HG03060 (cell line): ENCODE data around the gene OSBPL6.
"Not testable (repeated sequence)": the region's sequence is repeated elsewhere in the genome, so short reads cannot be mapped to it uniquely, and the experiment has no call there.

Experiments used
- ATAC-seq: cut with Tn5 transposase; IDR thresholded peaks from one replicate; pipeline ENCODE4 v1.9.1; 2021; ENCODE audit warnings: low read depth, moderate number of reproducible peaks; ENCODE audit not compliant: unreplicated experiment

The OSBPL6 gene

DNA sequence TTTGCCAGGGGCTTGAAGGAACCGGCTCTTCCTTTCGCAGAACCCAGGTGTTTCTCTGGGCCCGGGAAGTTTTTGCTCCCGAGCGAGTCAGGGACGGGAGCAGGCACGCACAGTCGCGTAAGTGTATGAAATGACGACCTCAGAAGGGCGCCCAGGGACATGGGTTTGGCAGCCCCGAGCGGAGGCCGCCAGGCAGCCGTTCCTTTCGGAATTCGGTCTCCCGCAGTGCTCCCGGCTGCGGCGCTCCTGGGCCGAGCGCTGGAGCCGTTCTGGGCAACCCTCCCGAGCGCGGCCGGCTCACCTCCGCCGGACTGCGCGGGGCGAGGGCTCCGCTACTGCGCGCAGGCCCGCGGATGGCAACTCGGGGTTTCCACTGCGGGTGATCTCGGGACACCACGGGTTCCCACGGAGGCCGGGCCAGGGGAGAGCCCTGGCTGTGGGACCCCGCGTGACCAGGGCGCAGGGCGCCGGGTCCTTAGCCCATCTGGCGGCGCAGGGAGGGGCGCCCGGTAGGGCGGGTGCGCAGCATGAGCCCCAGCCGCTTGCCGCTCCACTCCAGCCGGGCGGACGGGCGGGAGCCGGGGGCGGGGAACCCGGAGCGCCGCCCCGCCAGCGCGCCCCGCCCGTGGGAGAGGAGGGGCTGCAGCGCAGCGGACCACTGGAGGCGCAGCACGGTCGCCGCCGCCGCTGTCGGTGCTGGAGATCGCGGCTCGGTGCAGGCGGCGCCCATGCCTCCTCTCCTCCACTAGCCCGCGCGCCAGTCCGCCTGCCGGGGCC lies at the start of gene OSBPL6:
TSS of gene OSBPL6 (plus strand) at position 690 of the 777 bp plus-strand sequence. CDS start 111,673 bp downstream, outside the sequence.
- peak; percentile 31 for ATAC-seq

DNA sequence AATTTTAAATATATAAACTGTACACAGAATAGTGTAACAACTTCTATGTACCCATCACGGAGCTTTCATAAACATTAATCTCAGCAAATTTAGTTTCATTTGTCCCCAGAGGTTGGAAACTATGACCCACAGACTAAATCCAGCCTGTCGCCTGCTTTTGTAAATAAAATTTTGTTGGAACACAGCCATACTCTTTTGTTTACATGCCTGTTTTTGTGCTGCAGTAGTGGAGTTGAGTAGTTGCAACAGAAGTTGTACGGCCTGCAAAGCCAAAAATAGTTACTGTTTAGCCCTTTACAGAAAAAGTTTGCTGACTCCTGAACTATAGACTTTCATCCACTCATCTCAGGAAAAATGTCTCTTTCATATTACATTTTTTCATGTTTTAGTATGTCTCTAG lies 42.3 kb upstream of the OSBPL6 start:
- no peak for ATAC-seq

DNA sequence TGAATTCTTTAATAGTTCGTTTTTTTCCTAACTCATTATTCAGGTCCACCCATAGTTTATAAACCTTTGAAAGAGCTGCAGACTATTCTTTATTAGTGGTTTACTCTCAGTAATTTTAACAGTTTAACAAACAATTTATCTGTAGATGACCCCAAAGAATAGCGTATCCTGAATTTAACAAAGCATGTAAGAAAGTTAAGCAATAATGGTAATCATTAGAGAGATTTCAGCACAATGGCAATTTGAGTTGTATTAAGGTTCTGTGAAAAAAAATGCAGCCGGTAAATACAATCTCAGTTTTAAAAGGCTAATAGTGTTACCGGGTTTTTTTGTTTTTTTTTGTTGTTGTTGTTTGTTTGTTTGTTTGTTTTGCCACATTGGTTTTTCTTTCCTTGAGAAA lies 41.8 kb upstream of the OSBPL6 start:
- no peak for ATAC-seq

DNA sequence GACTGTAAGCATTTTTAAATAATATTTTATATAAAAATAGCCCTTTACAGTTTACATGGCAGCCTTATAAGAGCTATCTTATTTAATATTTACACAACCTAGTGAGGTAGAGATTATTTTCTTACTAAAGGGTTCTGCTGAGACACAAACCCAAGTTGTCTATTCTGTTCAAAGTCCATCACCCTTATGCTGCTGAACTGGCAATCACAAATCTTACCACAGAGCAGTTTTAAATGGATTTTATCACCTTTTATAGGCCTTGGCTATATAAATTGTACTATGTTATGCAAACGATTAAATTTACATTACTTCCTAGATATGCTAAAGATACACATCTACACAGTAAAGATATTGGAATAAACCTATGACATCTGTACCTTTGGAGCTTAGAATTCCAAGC lies 41.3 kb upstream of the OSBPL6 start:
- ATAC-seq, result no peak

DNA sequence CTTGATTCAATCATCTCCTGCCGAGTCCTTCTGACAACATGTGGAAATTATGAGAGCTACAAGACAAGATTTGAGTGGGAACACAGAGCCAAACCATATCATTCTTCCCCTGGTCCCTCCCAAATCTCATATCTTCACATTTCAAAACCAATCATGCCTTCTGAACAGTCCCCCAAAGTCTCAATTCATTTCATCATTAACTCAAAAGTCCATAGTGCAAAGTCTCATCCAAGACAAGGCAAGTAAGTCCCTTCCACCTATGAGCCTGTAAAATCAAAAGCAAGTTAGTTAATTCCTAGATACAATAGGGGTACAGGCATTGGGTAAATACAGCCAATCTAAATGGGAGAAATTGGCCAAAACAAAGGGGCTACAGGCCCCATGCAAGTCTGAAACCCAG lies 40.4 kb upstream of the OSBPL6 start:
- not testable (repeated sequence) for ATAC-seq

DNA sequence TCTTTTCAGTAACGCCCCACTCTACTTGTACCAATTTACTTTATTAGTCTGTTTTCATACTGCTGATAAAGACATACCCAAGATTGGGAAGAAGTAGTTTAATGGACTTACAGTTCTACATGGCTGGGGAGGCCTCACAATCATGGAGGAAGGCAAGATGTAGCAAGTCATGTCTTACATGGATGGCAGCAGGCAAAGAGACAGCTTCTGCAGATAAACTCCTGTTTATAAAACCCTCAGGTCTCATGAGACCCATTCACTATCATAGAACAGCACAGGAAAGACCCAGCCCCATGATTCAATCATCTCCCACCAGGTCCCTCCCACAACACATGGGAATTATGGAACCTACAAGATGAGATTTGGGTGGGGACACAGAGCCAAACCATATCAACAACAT lies 38.8 kb upstream of the OSBPL6 start:
- ATAC-seq, result no peak

DNA sequence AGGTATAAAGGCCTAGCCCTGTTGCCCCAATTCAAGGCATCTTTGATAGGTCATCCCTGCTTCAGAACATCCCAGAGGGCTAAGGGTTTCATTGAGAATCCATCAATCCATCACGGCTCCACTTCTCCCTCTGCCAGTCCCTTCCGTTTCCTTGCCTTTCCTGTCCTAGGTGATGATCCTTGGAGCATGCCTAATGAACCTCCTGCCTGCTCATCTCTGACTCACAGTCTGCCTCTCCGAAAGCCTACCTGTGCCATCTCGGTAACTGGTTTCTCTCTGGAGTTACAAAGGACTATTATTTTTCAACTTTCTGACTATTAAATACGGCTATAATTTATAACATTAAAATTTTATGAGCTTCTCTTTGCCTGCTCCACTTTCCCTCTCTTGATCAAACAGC lies 36.7 kb upstream of the OSBPL6 start:
- ATAC-seq, result no peak

DNA sequence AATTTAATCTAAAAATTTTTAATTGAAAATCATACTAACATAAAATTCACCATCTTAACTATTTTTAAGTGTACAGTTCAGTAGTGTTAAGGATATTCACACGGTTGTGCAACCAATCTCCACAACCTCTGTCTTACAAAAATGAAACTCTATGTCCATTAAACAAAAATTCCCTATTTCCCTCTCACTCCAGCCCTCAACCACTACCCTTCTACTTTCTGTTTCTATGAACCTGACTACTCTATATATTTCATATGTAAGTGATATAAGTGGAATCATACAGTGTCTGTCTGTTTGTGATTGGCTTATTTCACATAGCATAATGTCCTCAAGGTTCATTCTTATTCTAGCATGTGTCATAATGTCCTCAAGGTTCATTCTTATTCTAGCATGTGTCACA lies 34.3 kb upstream of the OSBPL6 start:
- ATAC-seq, result no peak

DNA sequence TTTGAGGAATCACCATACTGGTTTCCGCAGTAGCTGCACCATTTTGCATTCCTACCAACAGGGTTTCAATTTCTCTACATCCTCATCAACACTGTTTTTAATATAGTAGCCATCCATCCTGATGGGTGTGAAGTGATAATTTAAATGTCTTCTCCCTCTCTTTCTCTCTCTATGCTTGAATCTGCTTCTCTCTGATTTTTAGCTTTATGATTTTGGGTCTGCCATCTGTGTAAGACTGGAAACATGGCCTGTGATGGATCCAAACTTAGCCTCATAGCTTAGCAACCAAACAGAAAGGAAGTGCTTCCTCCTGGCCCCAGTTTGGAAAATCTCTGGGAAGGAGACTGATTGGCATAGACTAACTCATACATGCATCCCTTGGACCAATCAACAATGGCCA lies 33.7 kb upstream of the OSBPL6 start:
- ATAC-seq, result no peak

DNA sequence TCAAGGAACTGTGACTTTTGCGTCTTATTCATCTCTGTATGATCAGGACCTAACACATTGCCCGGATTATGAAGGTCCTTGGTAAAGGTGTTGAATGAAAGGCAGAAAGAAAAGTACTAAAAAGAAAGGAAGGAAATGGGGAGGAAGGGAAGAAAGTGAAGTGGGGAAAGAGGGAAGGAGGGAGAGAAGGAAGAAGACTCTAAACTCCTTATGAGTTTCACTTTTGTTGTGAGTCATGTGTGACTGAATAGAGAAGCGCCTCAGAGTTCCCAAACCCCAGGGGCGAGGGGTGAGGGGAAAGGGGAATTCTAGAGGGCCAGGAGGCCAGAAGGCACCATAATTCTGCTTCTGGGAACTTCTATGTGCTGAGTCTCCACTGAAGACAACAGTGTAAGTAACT lies 30.9 kb upstream of the OSBPL6 start:
- ATAC-seq, result no peak

DNA sequence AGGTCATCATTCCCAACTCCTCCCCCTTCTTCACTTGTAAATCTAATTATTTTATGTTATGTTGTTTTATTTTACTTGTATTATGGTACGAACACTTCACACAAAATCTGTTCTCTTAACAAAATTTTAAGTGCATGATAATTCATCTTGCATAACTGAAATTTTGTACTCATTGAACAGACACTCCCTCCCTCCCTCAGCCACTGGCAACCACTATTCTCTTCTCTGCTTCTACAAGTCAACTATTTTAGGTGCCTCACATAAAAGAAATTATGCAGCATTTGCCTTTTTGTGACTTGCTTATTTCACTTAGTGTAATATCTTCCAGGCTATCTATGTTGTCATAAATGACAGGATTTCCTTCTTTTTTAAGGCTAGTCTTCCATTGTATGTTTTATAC lies 30.4 kb upstream of the OSBPL6 start:
- ATAC-seq, result no peak

DNA sequence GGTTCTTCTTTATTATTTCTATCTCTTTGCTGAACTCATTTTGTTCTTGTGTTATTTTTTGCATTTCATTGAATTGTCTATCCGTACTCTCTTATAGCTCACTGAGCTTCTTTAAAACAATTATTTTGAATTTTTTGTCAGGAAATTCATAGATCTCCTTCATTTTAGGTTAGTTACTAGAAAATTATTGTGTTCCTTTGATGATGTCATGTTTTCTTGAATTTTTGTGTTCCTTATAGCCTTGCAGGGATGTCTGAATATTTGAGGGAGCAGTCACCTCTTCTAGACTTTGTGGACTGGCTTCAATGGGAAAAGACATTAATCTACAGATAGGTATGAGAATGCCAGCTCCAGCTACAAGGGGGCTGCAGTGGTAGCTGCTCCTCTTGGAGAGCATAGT lies 20.7 kb upstream of the OSBPL6 start:
- ATAC-seq, result no peak

DNA sequence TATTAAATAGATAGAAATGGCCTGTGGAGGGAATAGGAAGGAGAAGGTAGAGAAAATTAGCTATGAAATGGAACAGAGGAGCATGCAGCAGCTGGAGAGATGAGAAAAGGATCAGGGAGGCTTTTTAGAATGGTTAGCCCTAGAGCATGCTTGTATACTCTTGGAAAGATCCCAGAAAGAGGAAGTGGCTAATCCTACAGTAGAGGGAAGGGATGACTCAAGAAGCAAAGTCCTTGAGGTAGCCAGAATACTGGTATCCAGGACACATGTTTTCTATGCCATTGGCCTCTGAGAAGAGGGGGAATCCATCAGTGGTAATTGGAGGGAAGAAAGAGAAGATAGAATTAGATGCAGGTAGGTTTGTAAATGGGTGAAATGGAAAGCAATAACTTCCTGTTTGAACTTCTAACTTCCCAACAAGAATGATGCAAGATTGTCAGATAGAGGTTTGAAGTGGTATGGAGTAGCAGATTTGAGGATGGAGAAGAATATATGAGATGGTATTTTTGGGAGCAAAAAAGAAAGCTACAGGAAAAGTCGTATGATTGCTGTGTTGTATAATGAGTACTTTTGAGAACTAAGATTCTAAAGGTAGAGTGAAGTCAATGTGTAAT lies 17.1 kb upstream of the OSBPL6 start:
- no peak for ATAC-seq

DNA sequence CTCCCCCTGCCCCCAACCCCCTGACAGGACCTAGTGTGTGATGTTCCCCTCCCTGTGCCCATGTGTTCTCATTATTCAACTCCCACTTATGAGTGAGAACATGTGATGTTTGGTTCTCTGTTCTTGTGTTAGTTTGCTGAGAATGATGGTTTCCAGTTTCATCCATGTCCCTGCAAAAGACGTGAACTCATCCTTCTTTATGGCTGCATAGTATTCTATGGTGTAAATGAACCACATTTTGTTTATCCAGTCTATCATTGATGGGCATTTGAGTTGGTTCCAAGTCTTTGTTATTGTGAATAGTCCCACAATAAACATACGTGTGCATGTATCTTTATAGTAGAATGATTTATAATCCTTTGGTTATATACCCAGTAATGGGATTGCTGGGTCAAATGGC lies 13.7 kb upstream of the OSBPL6 start:
- ATAC-seq, result not testable (repeated sequence)

DNA sequence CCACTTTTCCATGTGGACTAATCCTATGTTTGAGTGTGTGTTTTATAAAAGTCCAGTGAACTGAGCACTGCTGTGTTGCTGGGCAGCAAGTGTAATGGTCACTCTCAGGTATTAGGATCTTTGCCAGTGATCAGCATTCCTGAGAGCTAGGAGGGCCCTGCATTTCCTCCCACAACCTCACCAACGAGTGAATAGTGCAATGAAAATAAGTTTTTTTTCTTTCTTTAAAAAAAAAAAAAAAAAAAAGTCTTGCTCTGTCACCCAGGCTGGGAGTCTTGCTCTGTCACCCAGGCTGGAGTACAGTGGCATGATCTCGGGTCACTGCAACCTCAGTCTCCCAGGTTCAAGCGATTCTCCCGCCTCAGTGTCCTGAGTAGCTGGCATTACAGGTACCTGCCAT lies 6.5 kb upstream of the OSBPL6 start:
- ATAC-seq, result no peak

DNA sequence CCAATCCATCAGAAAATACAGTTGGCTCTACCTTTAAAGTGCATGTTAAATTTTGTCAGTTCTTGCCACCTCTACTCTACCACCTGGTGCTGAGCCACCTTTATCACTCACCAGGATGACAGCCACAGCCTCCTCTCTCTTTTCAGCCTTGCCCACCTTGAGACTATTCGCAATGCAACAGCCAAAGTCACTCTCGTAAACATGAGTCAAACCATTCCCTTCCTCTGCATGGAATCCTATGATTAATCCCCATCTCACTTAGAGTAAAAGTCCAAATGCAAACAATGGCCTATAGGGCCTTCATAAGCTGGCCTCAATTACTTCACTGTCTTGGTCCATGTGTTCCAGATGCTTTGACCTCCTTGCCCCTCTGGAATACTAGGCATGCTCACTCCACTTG lies 5.8 kb upstream of the OSBPL6 start:
- no peak for ATAC-seq

DNA sequence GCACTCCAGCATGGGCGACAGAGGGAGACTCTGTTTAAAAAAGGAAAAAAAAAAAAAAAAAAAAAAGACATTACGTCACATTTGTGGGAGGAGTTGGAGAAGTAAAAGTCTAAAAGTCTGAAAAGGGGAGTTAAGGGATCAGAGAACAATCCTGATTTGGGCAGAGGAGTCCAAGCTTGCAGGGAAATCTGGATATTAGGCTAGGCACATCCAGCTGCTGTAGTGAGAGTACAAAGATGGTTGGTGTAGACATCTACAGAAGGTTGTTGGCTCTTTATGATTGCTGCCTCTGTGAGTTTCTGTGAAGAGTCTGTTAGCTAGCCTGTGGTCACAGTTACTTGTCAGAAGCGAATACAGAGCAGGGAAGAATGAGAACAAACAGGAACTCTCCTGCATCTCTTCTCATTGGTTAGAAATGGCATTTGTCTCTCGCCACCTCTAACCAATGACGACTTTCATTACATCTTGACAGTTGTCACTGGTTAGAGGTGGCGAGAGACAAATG lies 3.3 kb upstream of the OSBPL6 start:
- ATAC-seq, result no peak

DNA sequence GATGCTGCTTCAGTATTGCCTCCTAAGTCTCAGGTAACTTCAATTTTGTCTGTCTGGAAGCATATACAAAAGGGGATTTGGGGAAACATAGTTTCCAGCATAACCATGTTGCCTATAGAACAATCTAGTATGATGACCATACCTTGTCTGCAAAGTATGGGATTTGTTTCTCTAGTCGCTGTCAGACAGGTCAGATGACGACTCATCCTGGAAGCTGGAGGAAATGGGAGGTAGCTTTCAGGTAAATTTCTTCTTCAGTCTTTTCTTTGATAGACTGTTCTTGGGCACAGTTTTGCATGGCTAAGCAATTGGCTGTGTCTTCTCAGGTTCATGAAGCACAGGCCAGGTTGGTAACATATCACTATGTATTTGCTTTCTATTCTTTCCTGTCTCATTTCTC lies 2.8 kb upstream of the OSBPL6 start:
- no peak for ATAC-seq

DNA sequence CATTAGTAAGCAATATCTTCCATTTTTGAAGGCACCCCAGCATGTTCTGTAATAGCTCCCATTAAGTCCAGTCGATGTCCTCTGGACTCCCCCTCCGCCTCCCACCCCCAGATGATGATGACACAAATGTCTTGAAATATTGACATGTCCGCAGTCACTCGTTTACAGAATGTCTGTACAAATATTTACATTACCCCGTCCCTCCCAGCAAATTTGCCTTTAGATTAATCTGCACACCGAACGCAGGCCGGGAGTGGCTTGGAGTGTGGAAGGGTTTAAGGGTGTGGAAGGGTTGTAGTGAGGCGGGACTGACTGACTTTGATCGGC lies 853 bp upstream of the OSBPL6 start:
- ATAC-seq, result no peak

DNA sequence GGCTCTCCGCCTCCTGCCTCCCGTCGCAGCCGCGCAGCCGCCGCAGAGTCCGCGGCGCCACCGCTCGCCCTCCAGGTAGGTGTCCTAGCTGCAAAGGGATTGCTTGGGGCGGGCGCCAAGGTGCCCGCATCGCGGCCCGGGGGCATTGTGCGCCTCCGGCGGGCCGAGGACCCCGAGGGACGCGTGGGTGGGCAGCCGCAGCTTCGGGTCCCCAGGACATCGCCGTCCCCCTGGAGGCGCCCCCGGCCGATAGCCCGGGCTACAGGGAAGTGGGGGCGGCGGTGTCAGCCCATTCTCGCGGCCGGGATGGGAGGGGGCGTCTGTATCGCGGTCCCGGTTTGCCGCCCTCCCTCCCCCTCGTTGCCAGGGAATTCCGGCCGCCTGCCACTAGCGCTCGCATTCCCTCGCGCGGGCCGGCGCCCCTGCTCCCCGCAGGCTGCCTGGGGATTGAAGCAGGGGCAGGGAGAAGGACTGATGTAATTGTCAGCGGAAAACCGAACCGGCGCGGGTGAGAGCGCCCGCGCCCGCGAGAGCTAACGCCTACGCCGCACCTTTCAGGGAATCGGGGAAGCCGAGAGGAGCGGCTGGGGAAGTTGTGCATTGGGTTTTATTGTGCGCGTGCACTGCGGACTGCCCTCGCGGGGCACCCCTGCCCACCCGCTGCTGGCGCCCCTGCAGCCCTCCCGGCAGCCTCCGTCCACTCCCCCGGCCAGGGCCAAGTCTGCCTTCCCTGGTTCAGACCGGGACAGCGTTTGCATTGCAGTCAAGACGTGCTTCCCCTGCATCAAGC lies 483 bp downstream of the OSBPL6 start:
- ATAC-seq, result peak; percentile 5

DNA sequence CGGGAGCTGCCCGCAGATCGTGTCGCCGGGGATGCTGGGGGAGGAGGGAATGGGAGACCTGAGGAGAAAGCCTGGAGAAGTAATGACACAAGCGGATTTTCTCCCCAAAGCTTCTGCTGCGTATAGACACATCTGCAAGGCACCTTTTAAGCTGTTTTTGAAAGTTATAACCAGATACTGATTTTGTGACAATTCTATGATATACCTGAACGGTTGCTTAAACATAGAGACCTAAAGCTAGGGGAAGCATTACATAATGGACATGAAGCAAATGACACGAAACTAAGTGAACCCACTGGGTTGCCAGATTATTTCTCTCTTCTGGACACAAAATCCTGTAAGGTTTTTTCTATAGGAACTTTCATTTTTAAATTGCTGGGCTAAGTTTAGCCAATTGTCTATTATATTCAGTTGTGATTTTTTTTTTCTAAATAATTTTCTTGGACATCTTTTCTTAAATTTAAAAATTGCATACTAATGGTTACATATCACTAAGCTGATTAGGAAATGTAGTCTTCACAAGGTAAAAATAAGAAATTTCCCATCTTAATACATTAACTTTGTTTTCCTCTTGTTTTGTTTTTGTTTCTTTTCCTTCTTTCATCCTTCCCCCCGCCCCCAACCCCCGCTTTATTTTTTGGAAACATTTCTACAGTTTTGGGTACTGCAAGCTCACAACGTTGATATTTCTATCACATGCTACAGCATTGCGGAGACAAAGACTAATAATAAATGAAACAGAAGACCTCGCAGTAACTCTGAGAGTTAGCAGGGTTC lies 1.3 kb downstream of the OSBPL6 start:
- ATAC-seq, result no peak
